IMR-90 (cell line): ENCODE measurements around the gene TNS3. TPM values are rescaled to one million over a fixed set of nuclear protein-coding genes. Genes with fewer than 3 reads are reported as not detected.
A peak's percentile ranks its signal among the peaks of the same experiment; 100 is the strongest.

Experiments used
- ATAC-seq: fragments of 200-7000 bp; cut with Tn5 transposase; 2 replicates; pipeline ENCODE4 v1.9.1; 2020; ENCODE audit warnings: low read depth, mild to moderate bottlenecking, moderate library complexity
- BruUV-seq: library from RNA; stranded (reverse); fragments of 400-500 nt; replicated peaks from 2 replicates; lab custom pipeline; 2021; lab: Mats Ljungman, UMichigan
- CTCF ChIA-PET: fragments of 300-600 bp; formaldehyde crosslinking; extraction: SDS; loops from one replicate; lab custom pipeline; 2021; ENCODE audit warnings: antibody characterized with exemption; lab: Yijun Ruan, JAX
- POLR2A ChIA-PET: fragments of 300-600 bp; sonication (Branson Sonifier 250); formaldehyde crosslinking; loops from one replicate; lab custom pipeline; 2022; ENCODE audit warnings: antibody characterized with exemption; ENCODE audit not compliant: unreplicated experiment; lab: Charles Lee
- DNase-seq: peaks from one replicate; pipeline ENCODE4 v3.0.0; 2013
- H2AFZ ChIP-seq: replicated peaks from 2 replicates; pipeline ENCODE3; 2013; ENCODE audit warnings: low read length, mild to moderate bottlenecking; ENCODE audit not compliant: poor library complexity
- H2AK5ac ChIP-seq: 2 replicates; pipeline ENCODE4 v1.6.1; 2013; ENCODE audit warnings: low read depth, low read length, inconsistent platforms
- H2AK9ac ChIP-seq: replicated peaks from 2 replicates; pipeline ENCODE3; 2013; ENCODE audit warnings: mild to moderate bottlenecking, low read depth, low read length, moderate library complexity; ENCODE audit not compliant: poor library complexity
- H2BK120ac ChIP-seq: 2 replicates; pipeline ENCODE4 v1.6.1; 2013; ENCODE audit warnings: low read depth, low read length, inconsistent platforms
- H2BK15ac ChIP-seq: 3 replicates; pipeline ENCODE4 v1.6.1; 2013; ENCODE audit warnings: low read depth, low read length, inconsistent platforms
- H2BK20ac ChIP-seq: 2 replicates; pipeline ENCODE4 v1.6.1; 2013; ENCODE audit warnings: low read depth, mild to moderate bottlenecking, inconsistent platforms, low read length, moderate library complexity
- H2BK5ac ChIP-seq: 2 replicates; pipeline ENCODE4 v1.6.1; 2013; ENCODE audit warnings: mild to moderate bottlenecking, low read depth, low read length, inconsistent platforms; ENCODE audit not compliant: poor library complexity, severe bottlenecking
- H3K14ac ChIP-seq: replicated peaks from 2 replicates; pipeline ENCODE4 v1.6.1; 2013; ENCODE audit warnings: low read depth, low read length, inconsistent platforms
- H3K18ac ChIP-seq: 2 replicates; pipeline ENCODE4 v1.6.1; 2013; ENCODE audit warnings: low read depth, low read length, control low read depth
- H3K23ac ChIP-seq: 2 replicates; pipeline ENCODE4 v1.6.1; 2013; ENCODE audit warnings: low read depth, low read length, inconsistent platforms
- H3K27ac ChIP-seq: 2 replicates; pipeline ENCODE4 v1.5.1; 2013; ENCODE audit warnings: mild to moderate bottlenecking, control low read depth, low read length; ENCODE audit not compliant: insufficient read depth
- H3K27me3 ChIP-seq: 2 replicates; pipeline ENCODE4 v1.6.1; 2013; ENCODE audit warnings: low read length; ENCODE audit not compliant: control insufficient read depth, insufficient read depth
- H3K36me3 ChIP-seq: 2 replicates; pipeline ENCODE4 v1.6.1; 2013; ENCODE audit warnings: low read length, mixed read lengths; ENCODE audit not compliant: control insufficient read depth, insufficient read depth
- H3K4ac ChIP-seq: 2 replicates; pipeline ENCODE4 v1.6.1; 2013; ENCODE audit warnings: low read depth, low read length, inconsistent platforms
- H3K4me1 ChIP-seq: 2 replicates; pipeline ENCODE4 v1.6.1; 2013; ENCODE audit warnings: low read length, mixed read lengths; ENCODE audit not compliant: control insufficient read depth, insufficient read depth
- H3K4me2 ChIP-seq: 2 replicates; pipeline ENCODE4 v1.6.1; 2013; ENCODE audit warnings: low read depth, mild to moderate bottlenecking, control low read depth, low read length, moderate library complexity
- H3K4me3 ChIP-seq: 2 replicates; pipeline ENCODE4 v1.5.1; 2013; ENCODE audit warnings: low read depth, mild to moderate bottlenecking, control low read depth, low read length, moderate library complexity; ENCODE audit not compliant: insufficient read depth
- H3K56ac ChIP-seq: 2 replicates; pipeline ENCODE4 v1.6.1; 2013; ENCODE audit warnings: low read length, inconsistent platforms; ENCODE audit not compliant: insufficient read depth; ENCODE audit errors: extremely low read depth
- H3K79me1 ChIP-seq, 2 experiments: 2 replicates each; pipeline ENCODE4 v1.6.1; 2013; ENCODE audit warnings: low read length in 2 of 2, inconsistent platforms in 1 of 2, low read depth in 1 of 2
- H3K9ac ChIP-seq: 2 replicates; pipeline ENCODE4 v1.6.1; 2013; ENCODE audit warnings: low read depth, low read length, control low read depth
- H3K9me1 ChIP-seq: 2 replicates; pipeline ENCODE4 v1.6.1; 2013; ENCODE audit warnings: low read length, inconsistent platforms; ENCODE audit not compliant: insufficient read depth
- H3K9me3 ChIP-seq: 2 replicates; pipeline ENCODE4 v1.6.1; 2013; ENCODE audit warnings: low read length; ENCODE audit not compliant: control insufficient read depth, insufficient read depth
- H4K20me1 ChIP-seq: 2 replicates; pipeline ENCODE4 v1.6.1; 2013; ENCODE audit warnings: low read length, inconsistent platforms; ENCODE audit not compliant: insufficient read depth
- H4K5ac ChIP-seq: 2 replicates; pipeline ENCODE4 v1.6.1; 2013; ENCODE audit warnings: mild to moderate bottlenecking, low read depth, low read length, control low read depth
- H4K8ac ChIP-seq, 2 experiments: 2 replicates each; pipeline ENCODE4 v1.6.1; 2013; ENCODE audit warnings: low read depth in 2 of 2, low read length in 2 of 2, control low read depth in 1 of 2, inconsistent platforms in 1 of 2
- H4K91ac ChIP-seq: 2 replicates; pipeline ENCODE4 v1.6.1; 2013; ENCODE audit warnings: low read depth, low read length, inconsistent platforms; ENCODE audit not compliant: insufficient read depth
- BHLHE40 ChIP-seq: fragments of 150-350 bp; IDR thresholded peaks from 2 replicates; pipeline ENCODE4 v1.6.1; 2016; ENCODE audit warnings: mild to moderate bottlenecking, low read depth, low read length
- CEBPB ChIP-seq: IDR thresholded peaks from 2 replicates; pipeline ENCODE4 v1.6.1; 2012; ENCODE audit warnings: low read depth, low read length, improper control_type of control experiment
- CHD1 ChIP-seq: IDR thresholded peaks from 2 replicates; pipeline ENCODE4 v1.6.1; 2012; ENCODE audit warnings: low read depth, low read length, improper control_type of control experiment
- CTCF ChIP-seq: conservative IDR thresholded peaks from 2 replicates; pipeline ENCODE4 v1.5.1; 2012; ENCODE audit warnings: mild to moderate bottlenecking, low read depth, low read length, improper control_type of control experiment
- ELK1 ChIP-seq: fragments of 150-350 bp; IDR thresholded peaks from 2 replicates; pipeline ENCODE4 v1.6.1; 2016; ENCODE audit warnings: low read depth, mild to moderate bottlenecking, low read length, moderate library complexity, borderline replicate concordance
- FOS ChIP-seq: fragments of 150-350 bp; IDR thresholded peaks from 2 replicates; pipeline ENCODE4 v1.6.1; 2016; ENCODE audit warnings: low read depth, low read length
- MAFK ChIP-seq: IDR thresholded peaks from 2 replicates; pipeline ENCODE4 v1.6.1; 2012; ENCODE audit warnings: low read depth, low read length, improper control_type of control experiment
- MAZ ChIP-seq: IDR thresholded peaks from 2 replicates; pipeline ENCODE4 v1.6.1; 2012; ENCODE audit warnings: low read depth, mild to moderate bottlenecking, low read length, improper control_type of control experiment, moderate library complexity, borderline replicate concordance
- MXI1 ChIP-seq: IDR thresholded peaks from 2 replicates; pipeline ENCODE4 v1.6.1; 2012; ENCODE audit warnings: low read depth, mild to moderate bottlenecking, low read length, moderate library complexity, borderline replicate concordance
- POLR2A ChIP-seq: IDR thresholded peaks from 2 replicates; pipeline ENCODE4 v1.6.1; 2012; ENCODE audit warnings: mild to moderate bottlenecking, low read depth, low read length
- RAD21 ChIP-seq: IDR thresholded peaks from 2 replicates; pipeline ENCODE4 v1.6.1; 2012; ENCODE audit warnings: low read length, improper control_type of control experiment
- RCOR1 ChIP-seq: IDR thresholded peaks from 2 replicates; pipeline ENCODE4 v1.6.1; 2012; ENCODE audit warnings: mild to moderate bottlenecking, low read length, improper control_type of control experiment; ENCODE audit not compliant: insufficient replicate concordance
- RFX5 ChIP-seq: IDR thresholded peaks from 2 replicates; pipeline ENCODE4 v1.8.0; 2012; ENCODE audit warnings: low read depth, mild to moderate bottlenecking, low read length, moderate library complexity
- SMC3 ChIP-seq: fragments of 150-350 bp; IDR thresholded peaks from 2 replicates; pipeline ENCODE4 v1.6.1; 2016; ENCODE audit warnings: low read depth, mild to moderate bottlenecking, antibody characterized with exemption, low read length, moderate library complexity
- USF2 ChIP-seq: fragments of 150-350 bp; IDR thresholded peaks from 2 replicates; pipeline ENCODE4 v1.6.1; 2017; ENCODE audit warnings: mild to moderate bottlenecking, antibody characterized with exemption, low read length, low read depth
- WGBS, 2 experiments: methylation state at CpG; one replicate each; pipeline versions ENCODE4 v1.1.5 to v1.1.7; 2013; ENCODE audit warnings: missing lambda C conversion rate in 2 of 2; ENCODE audit not compliant: insufficient read length in 1 of 2; ENCODE audit errors: extremely low coverage in 2 of 2; 5-methylcytosine and 5-hydroxymethylcytosine counted together
- dilution Hi-C: fragments of 300-500 bp; cut with HindIII; formaldehyde crosslinking; loops from one replicate; pipeline ENCODE4 v1.14.3; 2018; ENCODE audit warnings: low sequenced_read_pairs; ENCODE audit not compliant: unreplicated experiment
- in situ Hi-C: fragments of 300-500 bp; cut with MboI; formaldehyde crosslinking; loops from 3 replicates; pipeline ENCODE4 v1.14.3; 2019; ENCODE audit warnings: low sequenced_read_pairs, inconsistent platforms, mixed read lengths
- intact Hi-C: fragments of 100-400 bp; cut with micrococcal nuclease; formaldehyde crosslinking; loops from 2 replicates; pipeline ENCODE4 v1.10.0; 2022
- polyA plus RNA-seq, 3 experiments: library from polyadenylated mRNA; depleted of rRNA; stranded (reverse); fragments of >200 nt; gene quantifications; 2 replicates each; pipeline ENCODE4 v1.2.3, GENCODE V29; 2012; ENCODE audit warnings: low replicate concordance in 1 of 3
- total RNA-seq: library from RNA; depleted of rRNA; stranded (reverse); fragments of >200 nt; gene quantifications from 2 replicates; pipeline ENCODE4 v1.2.3, GENCODE V29; 2012

TNS3 gene
- total and polyA plus RNA-seq, 2 of the 4 experiments (the other 2 are of a cell fraction): 64.3 to 79.2 TPM

GRCh38 chr7:47470567-47471357 lies 111.1 kb downstream of the TNS3 start:
- Histone ChIP-seq H3K56ac (no peak overlapping the region), H4K8ac (no peak overlapping the region), H3K79me1 (peaks cover 36 to 81% of the 10 kb centered on the region in 2 experiments), H3K27ac (no peak overlapping the region), H3K4ac (no peak overlapping the region), H4K5ac (no peak overlapping the region), H3K14ac (no peak overlapping the region), H2BK120ac (no peak overlapping the region), H3K18ac (no peak overlapping the region), H3K4me2 (no peak overlapping the region), H3K4me3 (no peak overlapping the region), H4K91ac (no peak overlapping the region), H3K36me3 (peaks cover 16% of the 10 kb centered on the region), H3K9me3 (no peaks in the 10 kb centered on the region), H4K20me1 (peaks cover 55% of the 10 kb centered on the region), H2AFZ (no peak overlapping the region), H3K9me1 (peaks cover 24% of the 10 kb centered on the region), H3K23ac (no peak overlapping the region), H3K4me1 (peaks cover 11% of the 10 kb centered on the region), H2BK20ac (no peak overlapping the region), H2AK9ac (peak overlapping the region; percentile 30), H3K9ac (no peak overlapping the region), H2AK5ac (0 out of 2 replicates have a peak overlapping the region, but pooled peaks have one; percentile 13), H2BK15ac (no peak overlapping the region), H3K27me3 (no peaks in the 10 kb centered on the region), H2BK5ac (no peak overlapping the region)
- ChIA-PET CTCF (no interaction called here), POLR2A (no interaction called here)
- dilution Hi-C loops (no loop called here), intact Hi-C loops (no loop called here), in situ Hi-C loops (no loop called here)
- BruUV-seq: no TSS peak
- ATAC-seq (no peak), DNase-seq (no peak)
- 89% methylated on average over 7 of the region's 13 CpGs; no CpG with 5 or more reads in 1 of the 2 experiments for WGBS, 2 experiments
- TF ChIP-seq MXI1 (no peak), FOS (no peak), RCOR1 (no peak), RFX5 (no peak), POLR2A (no peak), SMC3 (no peak), RAD21 (no peak), CHD1 (no peak), ELK1 (no peak), CEBPB (no peak), MAZ (no peak), USF2 (no peak), MAFK (no peak), BHLHE40 (no peak), CTCF (no peak)
